ENCODE results near the gene ADNP. TPM values are rescaled to one million over a fixed set of nuclear protein-coding genes. Genes with fewer than 3 reads are reported as not detected.

Gene ADNP
- total and polyA plus RNA-seq, 2 of the 13 experiments (the other 11 are each of a cell fraction or from before 2014, with no cell fraction given) = 21.0 to 21.5 TPM

DNA sequence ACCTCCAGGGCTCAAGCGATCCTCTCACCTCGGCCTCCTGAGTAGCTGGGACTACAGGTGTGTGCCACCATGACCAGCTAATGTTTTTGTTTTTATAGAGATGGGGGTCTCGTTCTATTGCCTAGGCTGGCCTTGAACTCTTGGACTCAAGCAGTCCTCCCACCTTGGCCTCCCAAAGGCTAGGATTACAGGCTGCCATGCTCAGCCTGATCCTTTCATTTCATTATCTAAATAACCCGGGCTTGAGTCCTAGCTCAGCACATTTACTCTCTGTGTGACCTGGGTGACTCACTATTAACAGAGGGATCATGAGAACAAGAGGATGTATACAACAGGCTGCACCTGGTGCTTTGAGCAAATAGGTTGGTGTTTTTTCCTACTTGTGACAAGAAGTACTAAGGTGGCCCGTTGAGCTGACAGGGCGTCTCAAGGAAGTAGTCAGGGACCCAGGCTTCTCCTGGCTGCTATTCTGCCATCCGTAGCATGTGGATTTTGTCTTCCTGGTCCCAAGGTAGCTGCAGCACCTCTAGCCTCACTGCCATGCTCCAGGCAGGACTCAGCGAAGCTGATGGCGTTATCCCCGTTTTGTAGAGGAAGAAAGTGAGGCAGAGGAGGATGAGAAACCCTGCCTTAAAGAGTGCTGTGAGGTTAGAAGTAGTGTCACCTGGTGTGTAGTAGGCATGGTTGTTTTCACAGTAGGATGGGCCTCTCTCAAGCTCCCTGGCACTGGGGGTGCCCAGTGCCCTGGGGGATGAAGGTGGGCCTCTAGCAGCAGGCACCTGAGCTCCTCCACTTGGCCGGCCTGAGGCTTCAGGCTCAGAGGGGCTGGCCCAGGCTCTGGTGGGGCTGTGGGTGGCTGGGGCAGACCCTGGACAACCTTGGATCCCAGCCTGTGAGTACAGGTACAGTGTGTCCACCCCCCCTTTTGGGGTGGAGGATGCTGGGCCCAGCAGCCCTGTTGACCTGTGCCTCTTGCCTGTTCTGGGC lies 62.4 kb downstream of the ADNP start (continued):
- no peak for TF ChIP-seq YEATS4 (CRISPR knock-in tag; IDR thresholded peaks at IDR 0.05; ENCODE audit: borderline replicate concordance)
- TF ChIP-seq CHD4 (IDR thresholded peaks at IDR 0.05; ENCODE audit: borderline replicate concordance, low read length) = 0 out of 2 replicates have a peak, but pooled peaks have one; percentile 70
- no peak for TF ChIP-seq KDM5B (CRISPR knock-in tag; IDR thresholded peaks at IDR 0.05; ENCODE audit: borderline replicate concordance)
- TF ChIP-seq MAFF (IDR thresholded peaks at IDR 0.05; ENCODE audit: low read depth, low read length) = peak; percentile 79
- TF ChIP-seq, protein P1, sequence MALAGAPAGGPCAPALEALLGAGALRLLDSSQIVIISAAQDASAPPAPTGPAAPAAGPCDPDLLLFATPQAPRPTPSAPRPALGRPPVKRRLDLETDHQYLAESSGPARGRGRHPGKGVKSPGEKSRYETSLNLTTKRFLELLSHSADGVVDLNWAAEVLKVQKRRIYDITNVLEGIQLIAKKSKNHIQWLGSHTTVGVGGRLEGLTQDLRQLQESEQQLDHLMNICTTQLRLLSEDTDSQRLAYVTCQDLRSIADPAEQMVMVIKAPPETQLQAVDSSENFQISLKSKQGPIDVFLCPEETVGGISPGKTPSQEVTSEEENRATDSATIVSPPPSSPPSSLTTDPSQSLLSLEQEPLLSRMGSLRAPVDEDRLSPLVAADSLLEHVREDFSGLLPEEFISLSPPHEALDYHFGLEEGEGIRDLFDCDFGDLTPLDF (CRISPR knock-in tag; IDR thresholded peaks at IDR 0.05) = no peak
- TF ChIP-seq, protein P2, sequence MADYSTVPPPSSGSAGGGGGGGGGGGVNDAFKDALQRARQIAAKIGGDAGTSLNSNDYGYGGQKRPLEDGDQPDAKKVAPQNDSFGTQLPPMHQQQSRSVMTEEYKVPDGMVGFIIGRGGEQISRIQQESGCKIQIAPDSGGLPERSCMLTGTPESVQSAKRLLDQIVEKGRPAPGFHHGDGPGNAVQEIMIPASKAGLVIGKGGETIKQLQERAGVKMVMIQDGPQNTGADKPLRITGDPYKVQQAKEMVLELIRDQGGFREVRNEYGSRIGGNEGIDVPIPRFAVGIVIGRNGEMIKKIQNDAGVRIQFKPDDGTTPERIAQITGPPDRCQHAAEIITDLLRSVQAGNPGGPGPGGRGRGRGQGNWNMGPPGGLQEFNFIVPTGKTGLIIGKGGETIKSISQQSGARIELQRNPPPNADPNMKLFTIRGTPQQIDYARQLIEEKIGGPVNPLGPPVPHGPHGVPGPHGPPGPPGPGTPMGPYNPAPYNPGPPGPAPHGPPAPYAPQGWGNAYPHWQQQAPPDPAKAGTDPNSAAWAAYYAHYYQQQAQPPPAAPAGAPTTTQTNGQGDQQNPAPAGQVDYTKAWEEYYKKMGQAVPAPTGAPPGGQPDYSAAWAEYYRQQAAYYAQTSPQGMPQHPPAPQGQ (CRISPR knock-in tag; IDR thresholded peaks at IDR 0.05; ENCODE audit: borderline replicate concordance) = no peak
- peak; percentile 87 for TF ChIP-seq FOSL2 (CRISPR knock-in tag; IDR thresholded peaks at IDR 0.05)
- peak; percentile 64; the same call in 1 of the 2 replicates for TF ChIP-seq ZBTB7A (CRISPR knock-in tag; IDR thresholded peaks at IDR 0.05)
- no peak for TF ChIP-seq ZNF451 (CRISPR knock-in tag; IDR thresholded peaks at IDR 0.05)
- TF ChIP-seq SRF (IDR thresholded peaks at IDR 0.05; ENCODE audit: low read depth, low read length) = no peak
- no peak for TF ChIP-seq ATF7 (IDR thresholded peaks at IDR 0.05)
- no peak for TF ChIP-seq ATF7 (CRISPR knock-in tag; IDR thresholded peaks at IDR 0.05)
- no peak for TF ChIP-seq ZNF251 (CRISPR knock-in tag; IDR thresholded peaks at IDR 0.05)
- TF ChIP-seq SAFB2 (CRISPR knock-in tag; IDR thresholded peaks at IDR 0.05; ENCODE audit: borderline replicate concordance, low read depth) = no peak
- TF ChIP-seq ZNF256 (CRISPR knock-in tag; conservative IDR thresholded peaks at IDR 0.05) = no peak
- TF ChIP-seq ZNF724P (CRISPR knock-in tag; IDR thresholded peaks at IDR 0.05; ENCODE audit: borderline replicate concordance) = no peak
- no peak for TF ChIP-seq JUND (CRISPR knock-in tag; IDR thresholded peaks at IDR 0.05)
- TF ChIP-seq HHEX (CRISPR knock-in tag; IDR thresholded peaks at IDR 0.05) = no peak
- no peak for TF ChIP-seq YEATS2 (CRISPR knock-in tag; IDR thresholded peaks at IDR 0.05; ENCODE audit: borderline replicate concordance)
- no peak for TF ChIP-seq ZNF788 (CRISPR knock-in tag; IDR thresholded peaks at IDR 0.05; ENCODE audit: borderline replicate concordance)
- TF ChIP-seq SATB2 (CRISPR knock-in tag; IDR thresholded peaks at IDR 0.05) = no peak
- TF ChIP-seq, protein P3, sequence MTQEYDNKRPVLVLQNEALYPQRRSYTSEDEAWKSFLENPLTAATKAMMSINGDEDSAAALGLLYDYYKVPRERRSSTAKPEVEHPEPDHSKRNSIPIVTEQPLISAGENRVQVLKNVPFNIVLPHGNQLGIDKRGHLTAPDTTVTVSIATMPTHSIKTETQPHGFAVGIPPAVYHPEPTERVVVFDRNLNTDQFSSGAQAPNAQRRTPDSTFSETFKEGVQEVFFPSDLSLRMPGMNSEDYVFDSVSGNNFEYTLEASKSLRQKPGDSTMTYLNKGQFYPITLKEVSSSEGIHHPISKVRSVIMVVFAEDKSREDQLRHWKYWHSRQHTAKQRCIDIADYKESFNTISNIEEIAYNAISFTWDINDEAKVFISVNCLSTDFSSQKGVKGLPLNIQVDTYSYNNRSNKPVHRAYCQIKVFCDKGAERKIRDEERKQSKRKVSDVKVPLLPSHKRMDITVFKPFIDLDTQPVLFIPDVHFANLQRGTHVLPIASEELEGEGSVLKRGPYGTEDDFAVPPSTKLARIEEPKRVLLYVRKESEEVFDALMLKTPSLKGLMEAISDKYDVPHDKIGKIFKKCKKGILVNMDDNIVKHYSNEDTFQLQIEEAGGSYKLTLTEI (CRISPR knock-in tag; conservative IDR thresholded peaks at IDR 0.05) = no peak

All from HepG2 (cell line).